GM19468 (cell line): ENCODE results near the gene MITF.
A peak's percentile ranks its signal among the peaks of the same experiment; 100 is the strongest.

ENCODE experiments used
- ATAC-seq: cut with Tn5 transposase; IDR thresholded peaks from one replicate; pipeline ENCODE4 v1.9.1; 2021; ENCODE audit warnings: mild to moderate bottlenecking, moderate library complexity, moderate number of reproducible peaks; ENCODE audit not compliant: unreplicated experiment; ENCODE audit errors: extremely low read depth

Gene MITF

DNA sequence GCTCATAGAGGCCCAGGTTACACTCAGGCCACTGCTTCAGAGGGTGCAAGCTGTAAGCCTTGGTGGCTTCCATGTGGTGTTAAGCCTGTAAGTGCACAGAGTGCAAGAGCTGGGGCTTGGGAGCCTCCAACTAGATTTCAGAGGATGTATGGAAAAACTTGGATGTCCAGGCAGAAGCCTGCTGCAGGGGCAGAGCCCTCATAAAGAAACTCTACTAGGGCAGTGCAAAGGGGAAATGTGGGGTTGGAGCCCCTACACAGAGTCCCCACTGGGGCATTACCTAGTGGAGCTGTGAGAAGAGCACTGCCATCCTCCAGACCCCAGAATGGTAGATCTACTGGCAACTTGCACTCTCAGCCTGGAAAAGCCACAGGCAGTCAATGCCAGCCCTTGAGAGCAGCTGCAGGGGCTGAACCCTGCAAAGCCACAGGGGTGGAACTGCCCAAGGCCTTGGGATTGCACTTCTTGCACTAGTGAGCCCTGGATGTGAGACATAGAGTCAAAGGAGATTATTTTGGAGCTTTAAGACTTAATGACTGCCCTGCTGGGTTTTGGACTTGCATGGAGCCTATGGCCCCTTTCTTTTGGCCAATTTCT is 14.0 kb downstream of the MITF start:
- ATAC-seq: no peak

DNA sequence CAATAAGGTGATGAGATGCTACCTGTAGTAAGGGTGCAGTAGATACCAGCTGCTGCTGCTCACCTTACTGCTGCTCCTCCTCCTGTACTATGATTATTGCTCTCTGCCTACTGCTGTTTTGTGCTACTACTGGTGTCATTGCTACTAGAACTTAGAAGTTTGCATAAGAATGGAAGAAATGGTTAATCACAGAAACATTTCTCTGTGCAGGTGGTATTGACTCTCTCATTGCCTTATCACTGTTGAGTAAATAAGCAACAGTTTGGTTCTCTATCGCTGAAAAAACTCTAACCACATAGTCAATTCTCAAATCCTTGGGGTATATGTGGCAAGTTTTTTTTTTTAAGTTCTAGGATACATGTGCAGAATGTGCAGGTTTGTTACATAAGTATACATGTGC is 16.5 kb downstream of the MITF start:
- no peak for ATAC-seq

DNA sequence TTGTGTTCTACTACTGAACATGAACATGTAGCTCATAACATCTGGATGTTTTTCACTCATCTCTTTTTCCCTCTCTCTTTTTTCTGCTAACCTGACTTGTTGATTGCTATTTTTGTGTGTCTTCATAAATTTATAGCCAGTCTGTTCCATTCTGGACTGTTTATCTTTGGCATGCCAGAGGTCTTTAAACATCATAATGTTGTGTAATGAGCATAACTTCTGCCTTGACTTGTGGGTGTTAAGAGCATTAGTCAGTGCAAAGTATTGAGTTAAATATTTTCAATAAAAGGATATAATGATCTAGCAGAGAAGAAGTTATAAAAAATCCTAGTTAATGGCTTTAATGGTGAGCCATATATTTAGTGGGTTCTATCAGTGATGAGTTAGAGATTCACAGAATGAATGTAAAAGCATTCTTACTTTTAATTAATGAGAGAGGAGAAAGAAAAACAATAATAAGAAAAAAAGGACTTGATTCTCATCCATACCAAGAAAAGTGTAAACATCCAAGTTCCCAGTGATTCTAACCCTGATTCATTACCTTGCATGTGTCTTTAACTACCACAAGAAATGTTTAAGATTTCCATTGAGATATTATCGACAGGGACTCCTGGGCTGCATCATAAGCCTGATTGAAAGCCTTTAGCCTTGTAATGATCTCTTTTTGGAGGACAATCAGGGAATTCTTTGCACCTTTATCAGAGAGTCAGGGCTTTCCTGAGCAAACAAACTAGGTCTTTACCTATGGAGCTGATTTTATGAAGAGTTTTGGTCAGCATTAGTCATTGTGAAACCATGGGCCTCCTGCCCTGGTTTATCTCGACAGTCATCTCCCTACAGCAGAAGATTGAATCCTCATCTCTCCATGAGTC is 22.9 kb downstream of the MITF start:
- ATAC-seq: no peak

DNA sequence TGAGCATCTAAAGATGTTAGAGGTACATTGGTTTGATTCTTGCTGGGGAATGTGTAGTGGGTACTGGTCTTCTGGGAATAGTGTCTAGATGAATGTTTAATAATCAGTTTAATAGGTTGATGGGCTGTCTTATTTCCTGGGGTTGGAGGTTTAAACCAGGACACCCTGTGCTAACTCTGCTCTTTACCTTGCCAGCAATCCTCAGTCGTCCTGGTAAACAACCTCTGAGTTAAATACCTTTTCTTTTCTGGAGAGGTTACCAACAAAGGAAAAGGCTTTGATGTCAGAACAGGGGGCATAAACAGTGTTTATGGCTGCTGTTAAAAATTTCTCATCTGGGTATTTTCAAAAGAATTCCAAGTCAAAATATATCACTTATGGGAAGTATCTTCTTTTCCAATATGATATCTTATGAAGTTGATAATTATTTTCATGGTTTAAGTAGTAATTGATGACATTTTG is 23.5 kb downstream of the MITF start:
- no peak for ATAC-seq

DNA sequence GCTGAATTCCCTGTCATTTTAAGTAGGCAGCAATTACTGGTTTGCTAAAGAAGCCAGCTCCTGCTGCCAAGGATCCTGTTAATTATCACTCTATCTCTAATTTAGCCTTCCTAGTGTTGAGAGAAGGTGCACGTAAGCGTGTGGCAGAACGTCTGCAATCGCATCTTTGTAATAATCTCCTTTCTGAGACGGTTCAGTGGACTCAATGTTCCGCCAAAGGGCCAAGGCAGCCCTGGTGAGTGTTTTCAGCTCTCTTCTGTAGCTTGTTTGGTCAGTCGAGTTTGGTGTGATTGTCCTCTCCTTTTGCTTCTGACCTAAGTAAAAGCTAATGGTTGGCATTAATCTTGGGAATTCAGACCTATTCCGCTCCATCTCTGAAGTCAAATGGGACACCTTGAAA is 24.2 kb downstream of the MITF start:
- ATAC-seq: no peak

DNA sequence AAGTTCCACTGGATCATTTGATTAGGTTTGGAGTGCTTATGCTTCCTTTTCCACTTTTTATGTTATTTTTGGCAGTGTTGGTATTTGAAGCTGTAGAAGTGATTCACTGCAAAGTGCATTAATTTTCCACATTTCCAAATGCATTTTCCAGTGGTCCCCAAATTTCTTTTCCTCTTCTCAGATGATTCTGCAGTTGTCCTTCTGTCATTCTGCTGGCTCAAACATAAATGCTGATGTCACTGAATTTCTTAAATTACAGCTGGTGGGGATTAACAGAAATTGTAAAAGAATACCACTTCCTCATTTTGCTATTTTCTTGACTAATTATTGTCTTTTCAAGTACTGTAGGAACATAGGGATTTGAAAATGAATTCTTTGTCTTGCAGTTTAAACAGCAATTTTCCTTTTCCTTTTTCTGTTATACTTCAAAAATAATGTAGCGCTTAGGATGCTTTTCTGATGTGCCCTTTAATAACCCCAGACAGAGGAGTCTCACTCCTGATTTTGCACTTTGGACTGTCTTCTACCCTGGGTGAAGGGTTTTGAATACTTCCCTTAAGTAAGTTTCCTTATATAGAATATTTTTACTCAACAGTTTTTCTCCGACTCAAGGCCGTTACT is 25.0 kb downstream of the MITF start:
- peak; percentile 51 for ATAC-seq

DNA sequence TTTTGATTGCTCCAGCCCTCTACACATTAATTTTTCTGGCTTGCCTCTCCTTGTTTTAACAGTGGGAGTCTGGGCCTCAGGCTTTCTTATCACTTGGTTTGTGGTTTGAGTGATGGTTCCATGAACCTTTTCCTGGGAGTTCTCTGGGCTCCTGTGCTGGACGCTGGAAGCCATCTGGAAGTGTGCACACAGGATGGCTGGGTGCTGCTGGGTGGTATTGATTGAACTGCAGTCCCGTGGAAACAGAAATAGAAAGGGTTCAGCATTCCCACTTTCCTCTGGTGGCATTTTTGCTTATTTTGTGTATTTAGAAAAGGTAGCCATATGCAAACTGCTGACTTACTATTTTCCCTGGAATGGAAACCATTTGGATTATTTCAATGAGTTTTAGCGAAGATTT is 25.6 kb downstream of the MITF start:
- ATAC-seq: no peak

DNA sequence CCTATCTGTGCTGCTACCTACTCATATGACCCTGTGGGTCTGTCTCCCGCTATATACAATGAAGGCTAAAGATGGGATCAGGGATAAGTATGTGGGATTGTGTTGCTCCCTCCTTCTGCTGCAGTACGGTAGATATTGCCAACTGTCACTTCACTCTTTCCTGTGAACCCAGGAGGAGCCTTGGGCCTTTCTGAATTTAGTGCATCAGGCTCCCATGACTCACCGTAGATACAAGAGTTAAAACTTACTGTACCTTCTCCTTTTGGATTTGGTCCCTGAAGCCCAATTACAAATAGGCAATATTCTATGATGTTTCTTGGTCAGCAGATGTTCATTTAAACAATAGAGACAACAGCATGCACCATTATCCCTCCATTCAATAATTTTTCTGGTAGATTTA is 27.4 kb downstream of the MITF start:
- no peak for ATAC-seq

DNA sequence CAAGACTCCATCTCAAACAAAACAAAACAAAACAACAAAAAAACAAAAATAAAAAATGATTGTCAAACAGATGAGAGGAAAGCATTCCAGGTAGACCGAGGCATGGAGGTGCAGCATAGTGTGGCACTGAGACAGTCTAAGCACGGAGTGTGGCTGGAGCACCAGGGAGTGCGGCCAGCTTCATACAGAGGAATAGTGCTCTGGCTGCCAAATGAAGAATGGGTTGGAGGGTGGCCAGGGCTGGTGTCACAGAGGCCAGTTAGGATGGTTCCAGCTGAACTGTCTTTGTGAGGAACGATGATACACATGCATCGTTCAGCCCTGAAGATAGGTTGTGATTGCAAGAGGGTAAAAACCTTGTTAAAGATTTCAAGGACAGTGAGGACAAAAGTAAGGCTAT is 28.3 kb downstream of the MITF start:
- no peak for ATAC-seq

DNA sequence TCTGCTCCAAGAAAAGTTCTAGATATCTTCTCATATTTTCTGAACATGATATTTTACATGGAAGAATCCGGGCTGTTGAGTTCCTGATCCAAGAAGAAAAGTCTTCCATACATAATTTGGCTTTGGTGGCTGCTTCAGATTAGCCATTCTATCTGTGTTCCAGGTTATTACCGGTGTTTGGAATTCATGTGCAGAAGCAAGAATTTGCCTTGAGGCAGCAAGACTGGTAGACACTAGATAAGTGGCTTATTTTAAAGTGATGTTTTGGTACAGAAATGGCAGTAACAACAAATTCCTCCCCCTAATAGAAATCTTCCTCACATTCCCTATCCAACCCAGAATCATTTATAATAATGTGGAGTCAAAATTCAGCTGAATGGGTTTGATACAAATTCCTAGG is 29.2 kb downstream of the MITF start:
- ATAC-seq: no peak

DNA sequence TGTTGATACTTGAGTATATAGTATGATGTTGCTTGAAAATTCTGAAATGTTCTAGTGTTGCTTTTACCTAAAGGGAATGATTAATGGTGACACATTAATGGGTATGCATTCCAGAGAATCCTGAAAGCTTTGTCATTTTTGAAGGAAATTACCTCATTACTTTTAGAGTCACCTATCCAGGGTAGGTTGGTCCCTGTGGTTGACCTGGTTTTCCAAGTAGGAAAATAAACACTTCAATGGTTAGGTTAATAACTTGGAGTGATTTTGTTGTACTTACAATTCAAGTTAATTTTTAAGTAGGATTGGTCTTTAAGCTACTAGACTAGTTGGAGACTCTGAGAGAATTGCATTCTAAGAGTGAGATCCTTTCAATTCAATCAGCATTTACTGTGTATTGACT is 31.0 kb downstream of the MITF start:
- no peak for ATAC-seq

DNA sequence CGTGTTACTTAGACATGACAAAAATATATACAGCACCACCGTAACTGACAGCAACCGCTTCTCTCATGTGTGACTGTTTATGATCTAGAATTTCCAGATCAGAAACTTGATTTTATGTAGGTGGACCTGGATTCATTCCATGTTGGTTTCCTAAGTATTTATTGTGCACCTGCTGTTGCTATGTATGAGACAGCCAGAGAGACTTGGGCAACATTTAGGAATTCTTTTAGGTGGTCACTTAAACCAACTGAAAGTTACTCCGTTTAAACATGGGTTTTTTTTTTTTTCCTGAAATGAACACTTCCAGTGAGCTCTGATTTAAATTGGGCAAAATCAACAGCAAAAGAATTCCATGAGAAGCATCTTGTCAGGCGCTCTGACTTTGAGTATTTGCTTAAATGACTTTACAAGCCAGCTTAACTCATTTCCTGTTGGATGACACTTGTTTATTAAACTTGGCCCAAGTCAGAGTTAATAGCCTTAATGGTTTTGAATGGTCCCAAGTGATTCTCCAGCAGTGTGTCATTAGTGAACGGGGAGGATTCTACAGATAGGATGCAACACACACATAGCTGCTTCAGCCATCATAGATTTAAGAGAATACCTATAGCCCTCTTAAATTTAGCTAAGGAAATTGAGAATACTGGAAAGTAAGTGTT is 31.8 kb downstream of the MITF start:
- no peak for ATAC-seq

DNA sequence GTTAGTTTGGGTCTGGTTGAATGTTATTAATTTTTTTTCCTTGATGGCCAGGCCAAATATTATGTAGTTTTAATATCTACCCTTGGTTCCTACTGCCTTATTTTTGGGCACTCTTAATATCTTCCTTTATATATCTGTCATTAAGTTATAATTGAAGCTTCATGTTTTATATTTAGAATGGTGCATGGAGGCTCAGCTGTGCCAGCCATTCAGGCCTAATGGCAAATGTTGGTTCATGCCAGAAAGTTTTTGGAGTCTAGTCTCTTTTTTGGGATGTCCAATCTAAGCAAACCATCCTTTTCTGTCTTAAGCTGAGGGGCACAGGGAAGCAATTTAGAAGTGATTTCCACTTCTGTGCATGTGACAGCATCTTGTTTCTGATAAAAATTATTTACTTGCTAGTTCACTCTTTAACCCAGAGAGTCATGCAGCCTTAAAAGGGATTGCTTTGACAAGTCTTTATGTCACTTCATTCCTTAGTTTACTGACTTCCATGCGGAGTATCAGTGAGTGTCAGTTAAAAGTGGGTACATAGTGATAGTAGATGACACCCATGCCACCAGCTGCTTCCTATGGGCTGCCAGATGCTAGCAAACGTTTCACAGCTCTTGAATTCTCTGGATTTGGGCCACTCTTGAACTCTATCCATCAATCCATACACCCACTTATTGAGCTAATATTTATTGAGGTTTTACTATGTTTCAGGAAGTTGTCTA is 33.0 kb downstream of the MITF start:
- no peak for ATAC-seq

DNA sequence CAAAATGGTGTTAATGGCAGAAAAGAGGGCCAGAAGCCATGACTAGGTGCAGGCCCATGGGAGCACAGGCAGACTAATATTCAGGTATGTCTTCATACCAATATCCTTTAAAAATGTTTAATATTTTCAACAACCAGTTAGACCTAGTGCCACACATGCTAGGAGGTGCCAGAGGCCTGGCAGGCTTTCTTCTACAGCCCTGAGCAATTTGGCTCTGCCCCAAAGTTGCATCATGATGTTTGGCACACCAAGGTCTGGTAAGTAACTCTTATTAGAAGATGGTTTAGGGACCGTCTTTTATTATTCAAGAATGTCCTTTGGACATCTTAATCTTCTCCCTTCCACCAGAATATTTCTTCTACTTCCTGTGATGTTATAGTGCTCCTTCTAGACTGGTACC is 34.8 kb downstream of the MITF start:
- ATAC-seq: no peak

DNA sequence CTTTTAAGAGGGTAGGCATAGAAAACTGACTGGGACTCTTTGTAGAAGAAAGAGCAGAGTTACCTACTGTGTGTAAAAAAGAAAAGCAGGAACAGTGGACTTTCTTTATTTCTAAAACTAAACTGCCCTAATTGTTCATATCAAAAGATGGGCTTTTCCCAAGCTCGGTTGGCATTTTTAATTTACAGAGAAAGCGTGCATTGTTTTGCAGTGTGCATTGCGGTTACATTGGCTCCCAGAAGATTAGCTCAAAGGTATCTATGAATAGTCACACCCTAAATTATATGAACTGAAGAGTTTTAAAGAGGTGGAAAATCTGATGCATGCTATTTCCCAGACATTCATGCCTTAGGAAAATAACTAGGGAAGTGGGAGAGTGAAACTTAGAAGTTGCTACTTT is 36.5 kb downstream of the MITF start:
- no peak for ATAC-seq

DNA sequence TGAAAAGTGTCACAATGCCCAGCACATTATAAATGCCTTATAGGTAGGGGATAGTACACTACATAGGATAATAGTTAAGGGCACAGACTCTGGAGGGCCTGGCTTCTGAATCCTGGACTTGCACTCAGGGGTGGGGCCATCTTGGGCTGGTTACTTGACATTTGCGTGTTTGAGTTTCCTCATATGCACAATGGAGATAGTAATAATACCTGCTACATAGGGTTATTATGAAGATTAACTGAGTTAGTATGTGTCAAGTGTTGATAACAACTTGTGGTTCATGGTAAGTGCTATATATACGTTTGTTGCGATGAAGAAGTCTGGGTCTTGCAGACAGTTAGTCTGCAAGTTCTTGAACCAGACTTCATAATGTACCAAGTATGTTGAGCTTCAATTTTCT is 37.0 kb downstream of the MITF start:
- no peak for ATAC-seq

DNA sequence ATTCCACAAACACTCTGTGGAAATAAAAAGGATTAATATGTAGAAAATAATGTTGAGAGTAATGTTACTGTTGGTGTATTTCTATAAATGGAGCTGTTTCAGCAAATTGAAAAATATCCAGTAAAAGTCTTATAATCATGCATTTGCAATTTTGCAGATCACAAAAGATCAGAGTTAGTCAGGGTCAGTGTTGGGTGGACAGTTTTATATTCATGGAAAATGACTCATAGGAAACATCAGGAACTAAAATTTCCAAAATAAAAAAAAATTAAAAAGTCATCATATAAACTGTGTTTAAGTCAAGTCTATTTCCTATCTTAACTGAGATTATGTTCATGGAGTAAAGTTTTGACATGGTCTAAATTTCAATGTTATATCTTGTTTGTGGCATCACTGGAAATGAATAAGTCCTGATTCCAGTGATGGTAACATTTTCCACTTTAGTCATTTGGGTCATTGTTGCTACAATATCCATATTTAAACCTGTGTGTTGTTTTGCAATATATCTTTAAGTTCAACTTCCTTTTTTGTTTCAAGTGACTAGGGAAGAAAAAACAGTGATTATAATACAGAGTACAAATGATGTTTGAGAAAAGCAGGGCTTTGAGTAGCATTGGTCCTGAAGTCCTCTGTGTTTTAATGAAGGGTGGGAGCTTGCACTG is 37.8 kb downstream of the MITF start:
- ATAC-seq: no peak

DNA sequence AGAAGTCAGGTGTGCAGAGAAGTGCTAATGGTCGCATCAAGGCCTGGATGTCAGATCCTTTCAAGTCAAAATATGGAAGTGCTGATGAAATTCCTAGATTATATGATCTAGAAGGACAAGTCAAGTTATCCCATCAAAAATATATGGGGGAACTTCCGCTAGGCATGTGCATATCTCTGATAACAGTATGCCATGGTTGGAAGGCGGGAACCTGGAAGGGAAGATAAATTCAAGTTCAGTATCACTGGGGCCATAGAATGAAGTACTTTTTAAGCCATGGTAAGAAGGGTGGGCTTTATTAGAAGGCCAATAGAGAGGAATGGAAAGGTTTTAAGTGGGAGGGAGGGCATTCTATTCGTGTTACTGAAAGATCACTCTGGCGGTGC is 38.3 kb downstream of the MITF start:
- no peak for ATAC-seq

DNA sequence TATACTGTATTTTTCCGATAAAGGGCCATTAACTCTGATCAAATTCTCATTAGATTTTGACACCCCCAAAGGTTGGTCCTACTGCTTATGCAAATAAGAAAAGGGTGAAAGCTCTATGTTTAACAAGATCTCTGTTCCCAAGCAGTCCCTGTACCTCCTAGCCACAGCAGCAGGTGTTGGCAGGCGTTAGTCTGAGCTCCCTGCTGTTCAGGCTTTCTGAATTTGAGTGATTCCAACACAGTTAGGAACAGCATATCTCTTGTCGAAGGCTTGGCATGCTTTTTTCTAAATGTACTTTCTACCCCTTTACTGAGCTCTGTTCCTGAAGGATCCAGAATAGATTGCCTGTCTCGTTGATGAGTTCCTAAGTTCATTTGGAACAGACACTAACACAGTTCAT is 42.3 kb downstream of the MITF start:
- ATAC-seq: no peak

DNA sequence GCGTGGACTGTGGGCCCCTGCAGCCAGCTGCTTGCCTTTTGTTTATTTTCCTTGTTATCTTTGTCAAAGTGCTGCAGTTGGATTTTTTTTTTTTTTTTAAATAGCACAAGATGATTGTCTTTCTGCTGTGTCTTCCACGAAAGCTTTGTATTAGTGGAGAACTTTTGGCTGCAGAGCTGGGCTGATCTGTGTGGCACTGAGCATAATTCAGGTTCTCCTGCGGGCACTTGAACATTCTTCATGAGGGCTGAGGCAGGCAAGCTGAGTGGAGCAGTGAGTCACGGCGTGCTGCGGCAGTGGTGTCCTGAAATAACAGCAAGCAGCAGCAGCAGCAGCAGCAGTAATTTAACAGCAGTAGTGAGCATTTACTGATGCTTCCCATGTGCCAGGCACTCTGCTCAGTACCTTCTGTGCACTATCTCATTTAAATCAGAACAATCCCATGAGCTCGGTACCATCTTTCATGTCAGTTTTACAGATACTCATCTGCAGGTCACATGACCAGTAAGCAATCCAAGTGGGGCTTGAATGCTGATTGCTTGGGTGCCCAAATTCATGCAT is 45.8 kb downstream of the MITF start:
- ATAC-seq: no peak
